Trophoblast cell (in vitro differentiated cells and primary cell): Measurements from ENCODE around the gene PLAC8L1.
A peak's percentile ranks its signal among the peaks of the same experiment; 100 is the strongest.

ENCODE experiments used
- DNase-seq, 2 donors: peaks; one replicate each; pipeline ENCODE4 v3.0.0-alpha.2; 2016
- H2AFZ ChIP-seq: 2 replicates; pipeline ENCODE4 v1.6.1; 2013; ENCODE audit warnings: low read length, moderate library complexity, mild to moderate bottlenecking; ENCODE audit not compliant: insufficient read depth, poor library complexity
- H2AK5ac ChIP-seq: 2 replicates; pipeline ENCODE4 v1.6.1; 2013; ENCODE audit warnings: mild to moderate bottlenecking, low read length
- H2BK120ac ChIP-seq: 2 replicates; pipeline ENCODE4 v1.6.1; 2013; ENCODE audit warnings: low read length, mild to moderate bottlenecking, moderate library complexity; ENCODE audit not compliant: insufficient read depth, poor library complexity
- H2BK12ac ChIP-seq: 2 replicates; pipeline ENCODE4 v1.6.1; 2013; ENCODE audit warnings: mild to moderate bottlenecking, low read length, moderate library complexity
- H2BK5ac ChIP-seq: 2 replicates; pipeline ENCODE4 v1.6.1; 2013; ENCODE audit warnings: low read length, low read depth, moderate library complexity, mild to moderate bottlenecking; ENCODE audit not compliant: poor library complexity
- H3K14ac ChIP-seq: 2 replicates; pipeline ENCODE4 v1.6.1; 2013; ENCODE audit warnings: mild to moderate bottlenecking, low read length
- H3K18ac ChIP-seq: 2 replicates; pipeline ENCODE4 v1.6.1; 2013; ENCODE audit warnings: mild to moderate bottlenecking, low read length
- H3K23ac ChIP-seq: 2 replicates; pipeline ENCODE4 v1.6.1; 2013; ENCODE audit warnings: low read length
- H3K27ac ChIP-seq: 2 replicates; pipeline ENCODE4 v1.5.1; 2013; ENCODE audit warnings: low read depth, mild to moderate bottlenecking, inconsistent platforms, low read length, moderate library complexity
- H3K27me3 ChIP-seq: 2 replicates; pipeline ENCODE4 v1.6.1; 2013; ENCODE audit warnings: inconsistent platforms, mild to moderate bottlenecking, low read length, moderate library complexity; ENCODE audit not compliant: insufficient read depth
- H3K36me3 ChIP-seq, 2 experiments: 1 replicate in 1 of 2; 2 replicates in 1 of 2; pipeline ENCODE4 v1.6.1; 2013; ENCODE audit warnings: low read length in 2 of 2, mild to moderate bottlenecking in 2 of 2, moderate library complexity in 1 of 2; ENCODE audit not compliant: insufficient read depth in 2 of 2, control insufficient read depth in 1 of 2
- H3K4ac ChIP-seq: 2 replicates; pipeline ENCODE4 v1.6.1; 2013; ENCODE audit warnings: low read depth, mild to moderate bottlenecking, low read length, moderate library complexity
- H3K4me1 ChIP-seq, 2 experiments: 1 replicate in 1 of 2; 2 replicates in 1 of 2; pipeline ENCODE4 v1.6.1; 2013; ENCODE audit warnings: low read length in 2 of 2, mild to moderate bottlenecking in 2 of 2, moderate library complexity in 1 of 2; ENCODE audit not compliant: insufficient read depth in 2 of 2, control insufficient read depth in 1 of 2
- H3K4me2 ChIP-seq: 2 replicates; pipeline ENCODE4 v1.6.1; 2013; ENCODE audit warnings: inconsistent platforms, mild to moderate bottlenecking, low read length, moderate library complexity
- H3K4me3 ChIP-seq: 2 replicates; pipeline ENCODE4 v1.5.1; 2013; ENCODE audit warnings: mild to moderate bottlenecking, low read depth, low read length, inconsistent platforms
- H3K79me1 ChIP-seq: one replicate; pipeline ENCODE4 v1.6.1; 2013; ENCODE audit warnings: low read length
- H3K79me2 ChIP-seq: 2 replicates; pipeline ENCODE4 v1.6.1; 2013; ENCODE audit warnings: low read length, mild to moderate bottlenecking; ENCODE audit not compliant: control insufficient read depth, insufficient read depth, poor library complexity
- H3K9ac ChIP-seq: 2 replicates; pipeline ENCODE4 v1.6.1; 2013; ENCODE audit warnings: mild to moderate bottlenecking, low read length
- H3K9me3 ChIP-seq: 2 replicates; pipeline ENCODE4 v1.6.1; 2013; ENCODE audit warnings: low read depth, mild to moderate bottlenecking, control low read depth, inconsistent platforms, low read length; ENCODE audit not compliant: insufficient read depth
- H4K12ac ChIP-seq: 2 replicates; pipeline ENCODE4 v1.6.1; 2013; ENCODE audit warnings: low read depth, mild to moderate bottlenecking, low read length, moderate library complexity
- H4K8ac ChIP-seq: 2 replicates; pipeline ENCODE4 v1.6.1; 2013; ENCODE audit warnings: low read depth, mild to moderate bottlenecking, low read length, moderate library complexity
- H4K91ac ChIP-seq: one replicate; pipeline ENCODE4 v1.6.1; 2013; ENCODE audit warnings: low read depth, mild to moderate bottlenecking, low read length, moderate library complexity
- WGBS: extraction: QIAGEN DNeasy Blood & Tissue Kit; methylation state at CpG from one replicate; pipeline ENCODE4 v1.1.7; 2013; ENCODE audit warnings: missing lambda C conversion rate; ENCODE audit not compliant: insufficient read length, insufficient coverage; ENCODE audit errors: extremely low coverage; 5-methylcytosine and 5-hydroxymethylcytosine counted together

PLAC8L1 gene

GRCh38 chr5:146072595-146072994, 32.8 kb downstream of the PLAC8L1 start:
- Histone ChIP-seq H3K9me3 (no peaks in the 10 kb centered on the region), H3K18ac (no peak overlapping the region), H3K4ac (no peak overlapping the region), H4K12ac (no peak overlapping the region), H3K79me2 (no peaks in the 10 kb centered on the region), H3K27ac (no peak overlapping the region), H2AFZ (no peak overlapping the region), H4K91ac (no peak overlapping the region), H3K14ac (no peak overlapping the region), H2AK5ac (no peak overlapping the region), H3K36me3 (no peaks in the 10 kb centered on the region), H3K9ac (no peak overlapping the region), H3K4me3 (no peak overlapping the region), H3K23ac (no peak overlapping the region), H4K8ac (no peak overlapping the region), H2BK120ac (no peak overlapping the region), H2BK5ac (no peak overlapping the region), H3K4me1 (peaks cover 0 to 2% of the 10 kb centered on the region in 2 experiments), H2BK12ac (no peak overlapping the region), H3K79me1 (no peaks in the 10 kb centered on the region), H3K4me2 (no peak overlapping the region), H3K27me3 (no peaks in the 10 kb centered on the region)
- peak; percentile 20 to 72 for DNase-seq
- no CpG with 5 or more reads among the region's 2 CpGs for WGBS

- Histone ChIP-seq H3K36me3 (no peaks in the 10 kb centered on the region), H4K12ac (no peak overlapping the region), H3K4ac (no peak overlapping the region), H3K9me3 (no peaks in the 10 kb centered on the region), H3K18ac (no peak overlapping the region), H3K27me3 (no peaks in the 10 kb centered on the region), H3K4me1 (peaks cover 0 to 2% of the 10 kb centered on the region in 2 experiments), H3K4me2 (no peak overlapping the region), H2AFZ (no peak overlapping the region), H3K9ac (no peak overlapping the region), H2BK120ac (no peak overlapping the region), H3K27ac (no peak overlapping the region), H3K4me3 (no peak overlapping the region), H4K91ac (no peak overlapping the region), H3K14ac (no peak overlapping the region), H3K79me1 (no peaks in the 10 kb centered on the region), H2AK5ac (no peak overlapping the region), H3K79me2 (no peaks in the 10 kb centered on the region), H4K8ac (no peak overlapping the region), H3K23ac (no peak overlapping the region), H2BK12ac (no peak overlapping the region), H2BK5ac (no peak overlapping the region)
- no peak for DNase-seq
- WGBS, result no CpG with 5 or more reads among the region's 4 CpGs
Measured at GRCh38 chr5:146071171-146071570, 34.2 kb downstream of the PLAC8L1 start.

GRCh38 chr5:146070746-146071145, 34.6 kb downstream of the PLAC8L1 start:
- Histone ChIP-seq H4K8ac (no peak overlapping the region), H2AFZ (no peak overlapping the region), H3K27ac (no peak overlapping the region), H3K4ac (no peak overlapping the region), H3K4me3 (no peak overlapping the region), H3K4me2 (no peak overlapping the region), H3K9me3 (no peaks in the 10 kb centered on the region), H2BK12ac (no peak overlapping the region), H3K27me3 (no peaks in the 10 kb centered on the region), H3K4me1 (peaks cover 0 to 2% of the 10 kb centered on the region in 2 experiments), H2BK5ac (no peak overlapping the region), H3K79me1 (no peaks in the 10 kb centered on the region), H2AK5ac (no peak overlapping the region), H4K91ac (no peak overlapping the region), H3K36me3 (no peaks in the 10 kb centered on the region), H3K18ac (no peak overlapping the region), H4K12ac (no peak overlapping the region), H3K9ac (no peak overlapping the region), H3K23ac (no peak overlapping the region), H3K79me2 (no peaks in the 10 kb centered on the region), H3K14ac (no peak overlapping the region), H2BK120ac (no peak overlapping the region)
- WGBS, result no CpG with 5 or more reads among the region's 3 CpGs
- DNase-seq, result no peak

- Histone ChIP-seq H3K23ac (no peak overlapping the region), H3K4me2 (no peak overlapping the region), H3K4me1 (peaks cover 0 to 2% of the 10 kb centered on the region in 2 experiments), H3K36me3 (no peaks in the 10 kb centered on the region), H2BK12ac (no peak overlapping the region), H3K79me1 (no peaks in the 10 kb centered on the region), H3K79me2 (no peaks in the 10 kb centered on the region), H3K27me3 (no peaks in the 10 kb centered on the region), H3K9ac (no peak overlapping the region), H2AK5ac (no peak overlapping the region), H3K18ac (no peak overlapping the region), H3K9me3 (no peaks in the 10 kb centered on the region), H4K8ac (no peak overlapping the region), H2BK120ac (no peak overlapping the region), H3K27ac (no peak overlapping the region), H2BK5ac (no peak overlapping the region), H3K14ac (no peak overlapping the region), H4K91ac (no peak overlapping the region), H3K4ac (no peak overlapping the region), H3K4me3 (no peak overlapping the region), H4K12ac (no peak overlapping the region), H2AFZ (no peak overlapping the region)
- no CpG with 5 or more reads among the region's 2 CpGs for WGBS
- DNase-seq, result no peak
Measured at GRCh38 chr5:146069780-146070099, 35.6 kb downstream of the PLAC8L1 start.
